GM11168 (cell line): ENCODE results near the gene FNBP1L.
"Not testable (repeated sequence)": the region's sequence is repeated elsewhere in the genome, so short reads cannot be mapped to it uniquely, and the experiment has no call there.

Experiments
- in situ Hi-C: fragments of 300-500 bp; cut with MboI; formaldehyde crosslinking; loops from one replicate; pipeline ENCODE4 v1.12.0; 2022; ENCODE audit warnings: low sequenced_read_pairs; ENCODE audit not compliant: unreplicated experiment

FNBP1L gene

DNA sequence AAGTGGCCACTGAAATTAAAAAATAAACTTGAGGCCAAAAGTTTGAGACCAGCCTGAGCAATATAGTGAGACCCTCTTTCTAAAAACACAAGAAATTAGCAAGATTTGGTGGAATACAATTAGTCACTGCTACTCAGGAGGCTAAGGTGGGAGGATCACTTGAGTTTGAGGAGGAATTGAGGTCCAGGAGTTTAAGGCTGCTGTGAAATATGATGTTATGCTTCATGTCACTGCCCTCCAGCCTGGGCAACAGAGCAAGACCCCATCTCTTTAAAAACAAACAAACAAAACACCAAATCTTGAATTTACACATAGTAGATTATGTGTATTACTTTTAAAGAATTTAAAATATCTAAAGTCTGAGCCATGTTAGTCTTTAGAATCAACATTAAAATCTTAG lies 6.3 kb upstream of the FNBP1L start:
- in situ Hi-C loops, result loop anchor here (25.0 kb wide), 1 partner anchor 396 kb away; no protein-coding TSS in a partner anchor

DNA sequence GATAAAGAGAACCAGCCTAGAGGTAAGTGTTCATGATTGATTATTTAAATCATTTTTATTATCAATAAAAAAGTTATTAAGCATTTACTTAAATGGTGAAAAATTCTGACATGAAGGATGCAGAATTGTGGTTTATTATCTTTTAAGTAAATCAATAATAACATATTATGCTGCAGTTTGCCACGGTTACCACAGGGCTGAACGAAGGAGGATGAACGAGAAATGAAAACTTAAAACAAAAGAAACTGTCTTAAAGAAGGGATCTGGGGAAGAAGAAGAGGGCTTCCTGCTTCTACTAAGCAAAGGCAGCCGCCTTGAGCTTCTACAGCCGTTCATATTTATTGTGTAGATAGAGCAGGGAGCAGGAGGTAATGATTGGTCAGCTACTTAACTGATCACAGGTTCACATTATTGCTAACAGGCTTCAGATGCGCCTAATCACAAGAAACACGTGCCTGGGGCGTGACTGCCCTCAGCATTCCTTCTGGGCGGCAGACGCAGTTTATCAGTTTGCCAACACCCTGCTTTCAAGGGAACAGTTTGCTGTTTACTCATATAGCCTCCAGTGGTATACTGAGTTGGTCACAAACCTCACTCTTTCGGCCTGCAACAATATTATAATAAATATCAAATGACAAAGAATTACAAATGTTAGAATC lies 5.8 kb upstream of the FNBP1L start:
- in situ Hi-C loops, result loop anchor here (25.0 kb wide), 1 partner anchor 395 kb away; no protein-coding TSS in a partner anchor

DNA sequence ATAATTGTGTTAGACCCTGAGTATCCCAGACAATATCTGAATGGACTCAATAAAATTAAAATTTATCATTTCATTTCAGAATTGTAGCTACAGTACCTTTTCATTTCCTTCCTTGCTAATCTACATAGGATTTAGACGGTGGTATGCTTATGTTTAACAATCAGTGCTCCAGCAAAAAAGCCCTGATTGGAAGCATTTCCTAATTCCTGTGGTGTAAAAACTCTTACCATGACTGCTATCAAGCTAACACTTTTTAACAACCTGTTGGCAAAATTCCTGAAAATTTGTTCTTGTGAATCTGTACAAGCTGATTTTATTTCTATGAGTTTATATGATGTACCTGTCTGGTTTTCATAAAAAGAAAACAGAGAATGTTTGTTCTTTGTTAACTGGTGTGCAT lies 5.2 kb upstream of the FNBP1L start:
- in situ Hi-C loops, result loop anchor here (25.0 kb wide), 1 partner anchor 395 kb away; no protein-coding TSS in a partner anchor

DNA sequence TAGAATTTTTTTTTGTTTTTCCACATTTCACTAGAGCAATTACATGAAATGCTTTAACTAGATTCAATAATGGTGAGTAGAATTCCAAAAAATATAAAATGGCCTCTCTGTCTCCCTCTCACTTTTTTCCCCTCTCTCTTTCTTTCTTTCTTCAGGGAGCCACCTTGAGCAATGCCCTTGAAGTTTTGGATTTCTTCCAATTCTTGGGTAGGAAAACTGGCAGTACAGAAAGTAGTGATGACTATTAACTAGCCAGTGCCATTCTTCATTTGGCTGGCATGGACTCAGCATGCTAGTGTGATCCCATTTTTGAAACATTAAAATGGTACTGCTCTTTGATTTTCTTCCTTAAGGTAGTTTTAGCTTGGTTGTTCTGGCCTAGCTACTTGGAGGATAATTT lies 4.5 kb upstream of the FNBP1L start:
- in situ Hi-C loops, result loop anchor here (25.0 kb wide), 1 partner anchor 394 kb away; no protein-coding TSS in a partner anchor

- in situ Hi-C loops, result loop anchor here (25.0 kb wide), 1 partner anchor 390 kb away; no protein-coding TSS in a partner anchor
Measured at GRCh38 chr1:93446837-93447451, 974 bp upstream of the FNBP1L start.

GRCh38 chr1:93448292-93448982 lies 519 bp downstream of the FNBP1L start:
- in situ Hi-C loops, result loop anchor here (25.0 kb wide), 1 partner anchor 389 kb away; no protein-coding TSS in a partner anchor

GRCh38 chr1:93448983-93449804 lies 1.3 kb downstream of the FNBP1L start:
- in situ Hi-C loops, result loop anchor here (25.0 kb wide), 1 partner anchor 388 kb away; no protein-coding TSS in a partner anchor

- in situ Hi-C loops, result loop anchor here (10.0 kb wide), 1 partner anchor 154 kb away; no protein-coding TSS in a partner anchor
Measured at GRCh38 chr1:93450321-93450720, 2.4 kb downstream of the FNBP1L start.

DNA sequence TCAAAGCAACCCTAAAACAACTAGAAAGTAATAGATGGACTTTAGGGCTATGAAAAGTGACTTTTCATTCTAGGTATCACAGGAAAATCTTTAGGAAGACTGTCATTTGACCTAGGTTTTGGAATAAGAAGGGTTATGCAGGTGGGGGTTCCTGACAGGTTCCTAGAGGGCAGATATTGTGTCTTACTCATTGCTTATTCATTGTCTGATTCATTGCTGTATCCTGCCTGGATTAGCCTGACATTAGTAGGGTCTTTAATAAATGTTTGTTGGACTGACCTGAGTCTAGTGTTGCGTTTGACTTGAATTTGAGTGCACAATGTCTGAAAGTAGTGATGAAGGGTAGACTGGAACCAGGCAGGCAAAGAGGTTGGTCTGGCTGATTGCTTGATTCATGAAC lies 6.0 kb downstream of the FNBP1L start:
- in situ Hi-C loops, result loop anchor here (10.0 kb wide), 1 partner anchor 151 kb away; no protein-coding TSS in a partner anchor

- in situ Hi-C loops, result loop anchor here (10.0 kb wide), 1 partner anchor 146 kb away; no protein-coding TSS in a partner anchor
Measured at GRCh38 chr1:93459126-93459525, 11.2 kb downstream of the FNBP1L start.

GRCh38 chr1:93461236-93461635 lies 13.3 kb downstream of the FNBP1L start:
- in situ Hi-C loops, result no loop called here

GRCh38 chr1:93463960-93464359 lies 16.0 kb downstream of the FNBP1L start:
- in situ Hi-C loops, result no loop called here

- in situ Hi-C loops, result not testable (repeated sequence)
Measured at GRCh38 chr1:93465371-93466082, 17.6 kb downstream of the FNBP1L start.

DNA sequence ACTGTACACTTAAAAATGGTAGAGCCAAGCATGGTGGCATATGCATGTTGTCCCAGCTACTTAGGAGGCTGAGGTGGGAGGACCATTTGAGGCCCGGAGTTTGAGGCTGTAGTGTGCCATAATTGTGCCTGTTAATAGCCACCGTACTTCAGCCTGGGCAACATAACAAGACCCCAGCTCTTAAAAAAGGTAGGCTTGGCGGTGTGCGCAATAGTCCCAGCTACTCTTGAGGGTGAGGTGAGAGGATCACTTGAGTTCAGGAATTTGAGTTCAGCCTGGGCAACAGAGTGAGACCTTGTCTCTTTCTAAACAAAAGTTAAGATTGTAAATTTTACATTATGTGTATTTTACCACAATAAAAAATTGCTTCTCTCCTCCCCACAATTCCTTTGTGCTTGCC lies 19.7 kb downstream of the FNBP1L start:
- in situ Hi-C loops, result no loop called here

GRCh38 chr1:93468662-93469061 lies 20.7 kb downstream of the FNBP1L start:
- in situ Hi-C loops, result no loop called here

DNA sequence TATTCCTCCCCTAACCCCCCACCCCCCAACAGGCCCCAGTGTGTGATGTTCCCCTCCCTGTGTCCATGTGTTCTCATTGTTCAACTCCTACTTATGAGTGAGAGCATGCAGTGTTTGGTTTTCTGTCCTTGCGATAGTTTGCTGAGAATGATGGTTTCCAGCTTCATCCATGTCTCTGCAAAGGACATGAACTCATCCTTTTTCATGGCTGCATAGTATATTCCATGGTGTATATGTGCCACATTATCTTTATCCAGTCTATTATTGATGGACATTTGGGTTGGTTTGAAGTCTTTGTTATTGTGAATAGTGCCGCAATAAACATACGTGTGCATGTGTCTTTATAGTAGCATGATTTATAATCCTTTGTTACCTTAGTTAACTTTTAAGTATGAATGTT lies 21.3 kb downstream of the FNBP1L start:
- in situ Hi-C loops, result not testable (repeated sequence)

DNA sequence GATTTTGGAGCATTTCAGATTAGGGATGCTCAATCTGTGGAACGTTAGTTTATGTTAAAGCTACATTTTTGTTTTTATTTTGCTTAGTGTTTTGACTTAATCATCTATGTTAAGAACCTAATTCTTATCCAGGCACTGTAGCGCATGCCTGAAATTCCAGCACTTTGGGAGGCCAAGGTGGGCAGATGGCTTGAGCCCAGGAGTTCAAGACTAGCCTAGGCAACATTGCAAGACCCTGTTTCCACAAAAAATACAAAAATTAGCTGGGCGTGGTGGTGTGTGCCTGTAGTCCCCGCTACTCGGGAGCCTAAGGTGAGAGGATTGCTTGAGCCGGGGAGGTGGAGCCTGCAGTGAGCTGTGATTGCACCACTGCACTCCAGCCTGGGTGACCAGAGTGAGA lies 23.4 kb downstream of the FNBP1L start:
- in situ Hi-C loops, result no loop called here

DNA sequence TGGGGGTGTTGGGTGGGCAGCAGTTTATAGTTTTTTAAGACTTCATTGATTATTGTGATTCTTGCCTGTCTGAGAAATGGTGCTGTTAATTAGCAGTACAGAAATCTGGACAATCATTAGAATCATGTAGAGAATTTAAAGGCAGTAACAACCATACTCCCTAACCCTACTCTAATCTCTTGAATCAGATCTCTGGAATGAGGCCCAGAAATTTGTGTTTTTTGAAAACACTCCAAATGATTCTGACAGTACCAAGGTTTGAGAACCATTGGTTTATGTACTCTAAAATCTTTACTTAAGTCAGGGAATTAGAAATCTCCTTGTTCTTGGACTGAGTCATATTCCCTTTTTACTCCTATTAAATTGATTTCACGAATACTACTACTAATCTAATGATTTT lies 24.0 kb downstream of the FNBP1L start:
- in situ Hi-C loops, result no loop called here

DNA sequence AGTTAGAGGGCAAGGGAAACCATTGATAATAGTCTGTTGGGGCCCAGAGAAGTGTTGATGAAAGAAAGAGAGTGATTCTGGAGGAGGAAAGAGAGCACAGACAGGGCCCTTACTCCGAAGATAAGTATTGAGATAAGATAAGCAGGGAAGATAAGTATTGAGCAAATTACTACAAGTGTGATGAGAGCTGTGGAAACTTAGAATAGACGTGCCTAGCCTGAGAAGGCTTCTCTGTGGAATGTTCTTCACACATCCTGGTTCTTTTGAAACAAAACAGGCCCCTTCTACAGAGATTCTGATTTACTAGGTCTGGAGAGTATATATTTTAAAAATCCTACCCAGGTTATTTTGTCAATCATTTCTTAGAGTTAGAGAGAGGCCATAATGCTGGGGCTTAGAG lies 26.4 kb downstream of the FNBP1L start:
- in situ Hi-C loops, result no loop called here
